ENCODE data around the gene TFB2M. TPM values are rescaled to one million over a fixed set of nuclear protein-coding genes. Genes with fewer than 3 reads are reported as not detected.

Gene TFB2M
- total and polyA plus RNA-seq, 2 of the 13 experiments (the other 11 are each of a cell fraction or from before 2014, with no cell fraction given) = 15.7 to 31.4 TPM

DNA sequence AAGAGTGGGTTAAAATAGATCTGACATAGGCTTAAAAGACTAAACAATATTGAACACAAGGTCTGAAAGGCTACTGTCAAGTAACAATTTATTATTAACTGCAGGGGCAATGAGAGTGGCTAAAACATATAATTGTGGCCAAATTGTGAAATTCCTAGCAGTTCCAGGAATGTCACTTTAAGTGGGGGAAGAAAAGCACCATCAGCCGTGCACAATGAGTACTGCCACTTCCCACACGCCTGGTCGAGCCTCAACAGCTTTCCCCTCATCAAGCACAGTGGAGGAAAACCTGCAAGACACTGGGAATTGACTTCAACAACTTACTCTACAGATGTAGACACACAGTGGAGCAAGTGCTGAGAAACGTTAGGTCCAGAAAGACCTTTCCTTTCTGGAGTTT, 16.4 kb downstream of the TFB2M start:
- Histone ChIP-seq H3K36me3 (replicated peaks in 1 of 2; ENCODE audit: control insufficient read depth in 1 of 2, insufficient read depth in 2 of 2, low read length in 2 of 2) (peaks cover 23 to 57% of the 10 kb centered on the region in 2 experiments), H3K9me3 (ENCODE audit: low read length) (no peaks in the 10 kb centered on the region), H3K4me1 (ENCODE audit: insufficient read depth, low read length) (no peaks in the 10 kb centered on the region), H3K79me2 (ENCODE audit: insufficient read depth, low read length) (peaks cover 5% of the 10 kb centered on the region), H3K9ac (ENCODE audit: insufficient read depth, low read depth, low read length) (no peak overlapping the region), H3K4me2 (ENCODE audit: low read depth, low read length) (no peak overlapping the region), H2AFZ (ENCODE audit: low read length) (no peak overlapping the region), H3K27me3 (ENCODE audit: control insufficient read depth in 1 of 2, insufficient read depth in 2 of 2, low read length in 2 of 2) (no peaks in the 10 kb centered on the region), H3K4me3 (replicated peaks in 1 of 3; ENCODE audit: insufficient read depth in 1 of 3, low read depth in 2 of 3, low read length in 3 of 3) (no peak overlapping the region), H3K27ac (ENCODE audit: extremely low read length, insufficient read depth, low read length) (no peak overlapping the region), H4K20me1 (ENCODE audit: insufficient read depth, low read length) (no peaks in the 10 kb centered on the region; the same call in 1 of the 2 replicates)
- intact Hi-C loops (cut with micrococcal nuclease; ENCODE audit: unreplicated experiment) (no loop called here), in situ Hi-C loops (cut with HindIII; ENCODE audit: extremely low pct_ligation_motif_present, low pct_unique_long_range_greater_than_20kb) (no loop called here)
- CTCF ChIA-PET (ENCODE audit: low intra/inter-chr PET ratio, low total read pairs) = no interaction called here
- BruUV-seq (replicated peaks) = no TSS peak
- FAIRE-seq = no peak
- POLR2A ChIA-PET = no interaction called here
- TF ChIP-seq STAT5B (CRISPR knock-in tag; IDR thresholded peaks at IDR 0.05) = no peak
- no peak for TF ChIP-seq SMAD9 (CRISPR knock-in tag; IDR thresholded peaks at IDR 0.05)
- no peak for TF ChIP-seq ZIK1 (CRISPR knock-in tag; IDR thresholded peaks at IDR 0.05; ENCODE audit: borderline replicate concordance, low read depth)
- no peak for TF ChIP-seq ZNF749 (CRISPR knock-in tag; IDR thresholded peaks at IDR 0.05; ENCODE audit: borderline replicate concordance)
- TF ChIP-seq ATF7-NPFF (CRISPR knock-in tag; IDR thresholded peaks at IDR 0.05; ENCODE audit: low read depth) = no peak
- TF ChIP-seq HNF1A (IDR thresholded peaks at IDR 0.05; ENCODE audit: low read depth) = no peak
- no peak for TF ChIP-seq HNF1A (CRISPR knock-in tag; IDR thresholded peaks at IDR 0.05; ENCODE audit: borderline replicate concordance)
- no peak for TF ChIP-seq TBL1XR1 (IDR thresholded peaks at IDR 0.05; ENCODE audit: borderline replicate concordance, low read length, partially characterized antibody)
- TF ChIP-seq, protein P1, sequence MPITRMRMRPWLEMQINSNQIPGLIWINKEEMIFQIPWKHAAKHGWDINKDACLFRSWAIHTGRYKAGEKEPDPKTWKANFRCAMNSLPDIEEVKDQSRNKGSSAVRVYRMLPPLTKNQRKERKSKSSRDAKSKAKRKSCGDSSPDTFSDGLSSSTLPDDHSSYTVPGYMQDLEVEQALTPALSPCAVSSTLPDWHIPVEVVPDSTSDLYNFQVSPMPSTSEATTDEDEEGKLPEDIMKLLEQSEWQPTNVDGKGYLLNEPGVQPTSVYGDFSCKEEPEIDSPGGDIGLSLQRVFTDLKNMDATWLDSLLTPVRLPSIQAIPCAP (CRISPR knock-in tag; IDR thresholded peaks at IDR 0.05; ENCODE audit: low read depth) = no peak
- no peak for TF ChIP-seq ZNF691 (CRISPR knock-in tag; IDR thresholded peaks at IDR 0.05; ENCODE audit: borderline replicate concordance, low read depth)
- no peak for TF ChIP-seq ARID2 (CRISPR knock-in tag; IDR thresholded peaks at IDR 0.05; ENCODE audit: borderline replicate concordance)
- TF ChIP-seq ZNF644 (CRISPR knock-in tag; IDR thresholded peaks at IDR 0.05; ENCODE audit: low read depth) = no peak
- no peak for TF ChIP-seq ZNF253 (CRISPR knock-in tag; IDR thresholded peaks at IDR 0.05; ENCODE audit: borderline replicate concordance)
- TF ChIP-seq, protein P2, sequence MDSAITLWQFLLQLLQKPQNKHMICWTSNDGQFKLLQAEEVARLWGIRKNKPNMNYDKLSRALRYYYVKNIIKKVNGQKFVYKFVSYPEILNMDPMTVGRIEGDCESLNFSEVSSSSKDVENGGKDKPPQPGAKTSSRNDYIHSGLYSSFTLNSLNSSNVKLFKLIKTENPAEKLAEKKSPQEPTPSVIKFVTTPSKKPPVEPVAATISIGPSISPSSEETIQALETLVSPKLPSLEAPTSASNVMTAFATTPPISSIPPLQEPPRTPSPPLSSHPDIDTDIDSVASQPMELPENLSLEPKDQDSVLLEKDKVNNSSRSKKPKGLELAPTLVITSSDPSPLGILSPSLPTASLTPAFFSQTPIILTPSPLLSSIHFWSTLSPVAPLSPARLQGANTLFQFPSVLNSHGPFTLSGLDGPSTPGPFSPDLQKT (CRISPR knock-in tag; IDR thresholded peaks at IDR 0.05; ENCODE audit: borderline replicate concordance) = no peak
- no peak for TF ChIP-seq ZFP62 (CRISPR knock-in tag; IDR thresholded peaks at IDR 0.05)
- TF ChIP-seq KAT7 (CRISPR knock-in tag; IDR thresholded peaks at IDR 0.05; ENCODE audit: borderline replicate concordance) = no peak
- TF ChIP-seq ATF2 (CRISPR knock-in tag; IDR thresholded peaks at IDR 0.05) = no peak
- no peak for DNase-seq (ENCODE audit: low spot score)
- WGBS (ENCODE audit: low lambda C conversion rate) = 94% methylated on average over 4 of the region's 4 CpGs
- ATAC-seq = no peak
